Cardiac fibroblast (primary cell): ENCODE measurements around the gene DRD1.

ENCODE experiments used
- DNase-seq, 2 donors: peaks; one replicate each; pipeline versions ENCODE4 v3.0.0 to v3.0.0-alpha.2; 2010; ENCODE audit warnings: low read depth in 2 of 2
- H3K4me3 ChIP-seq, 2 donors: replicated peaks in 1 of 2; 1 replicate in 1 of 2; 2 replicates in 1 of 2; pipeline ENCODE4 v1.5.1; 2011; ENCODE audit warnings: low read depth in 2 of 2, low read length in 2 of 2, mild to moderate bottlenecking in 2 of 2, moderate library complexity in 1 of 2
- CTCF ChIP-seq: IDR thresholded peaks from one replicate; pipeline ENCODE4 v1.5.1; 2011; ENCODE audit warnings: low read depth, mild to moderate bottlenecking, low read length, inconsistent platforms

Gene DRD1

DNA sequence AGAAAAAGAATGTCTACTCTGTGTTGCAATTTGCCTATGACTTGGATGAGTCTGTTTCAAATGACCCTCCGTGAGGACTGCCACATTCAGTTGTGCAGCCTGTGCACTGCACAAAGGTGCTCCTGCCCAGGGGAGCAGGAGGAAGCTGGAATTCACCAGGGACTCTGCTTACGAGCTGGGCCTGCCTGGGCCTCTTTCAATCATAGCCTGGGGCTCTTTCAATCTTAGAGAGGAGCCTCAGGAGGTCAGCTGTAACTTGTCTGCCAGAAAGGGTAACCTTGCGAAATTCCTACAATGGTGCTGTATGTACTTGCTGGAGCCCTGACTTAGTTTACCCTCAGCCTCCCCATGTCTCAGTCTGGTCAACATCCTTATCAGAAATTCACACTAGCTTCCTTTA, 25.9 kb upstream of the DRD1 start:
- H3K4me3 ChIP-seq, result no peak overlapping the region
- no peak for TF ChIP-seq CTCF
- DNase-seq, result no peak

DNA sequence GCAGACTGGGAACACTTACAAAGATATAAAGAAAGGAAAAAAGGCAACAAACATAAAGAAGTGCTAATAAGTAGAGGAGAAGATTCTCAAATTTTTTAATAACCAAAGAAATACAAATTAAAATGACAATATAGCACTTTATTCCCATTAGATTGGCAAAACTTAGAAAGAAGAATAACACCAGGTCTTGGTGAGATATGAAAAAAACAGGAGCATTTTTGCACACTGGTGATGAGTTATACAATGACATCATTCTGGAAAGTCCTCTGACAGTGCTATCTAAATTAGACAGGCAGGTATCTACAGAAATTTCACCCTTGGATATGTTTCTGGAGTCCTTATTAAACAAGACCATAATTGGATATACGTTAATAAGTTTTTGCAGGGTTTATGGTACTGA, 24.9 kb upstream of the DRD1 start:
- no peak for TF ChIP-seq CTCF
- no peak overlapping the region for H3K4me3 ChIP-seq
- no peak for DNase-seq

- no peak for DNase-seq
- H3K4me3 ChIP-seq, result no peak overlapping the region
- TF ChIP-seq CTCF, result no peak
Measured at GRCh38 chr5:175467983-175468690, 24.2 kb upstream of the DRD1 start.

DNA sequence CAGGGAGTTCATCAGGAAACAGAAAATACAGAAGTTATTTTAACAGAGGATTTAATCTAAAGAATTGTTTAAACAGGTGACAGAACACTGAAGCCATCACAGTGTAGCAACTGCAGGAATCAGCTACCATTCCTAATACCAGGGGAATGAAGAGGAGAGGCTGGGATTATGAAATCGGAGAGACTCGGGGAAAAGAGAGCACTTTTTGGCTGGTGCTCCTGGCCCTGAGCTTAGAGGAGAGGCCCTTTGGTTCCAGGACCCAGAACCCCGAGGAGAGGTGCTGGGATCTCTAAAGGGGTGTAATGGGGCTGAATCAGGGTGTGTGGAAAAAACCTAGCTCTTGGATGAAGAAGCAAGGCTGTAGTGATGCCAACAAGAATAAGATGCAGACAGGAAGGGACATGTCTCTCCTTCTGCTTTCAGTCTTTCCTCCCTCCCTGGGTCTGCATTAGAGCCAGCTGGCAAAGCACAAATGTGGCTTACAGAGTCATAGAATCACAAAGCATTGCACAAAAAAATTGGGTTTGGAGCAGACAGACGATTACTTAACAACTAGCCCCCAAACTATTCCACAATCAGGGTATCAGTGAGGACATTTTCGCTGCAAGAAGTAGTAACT, 22.8 kb upstream of the DRD1 start:
- TF ChIP-seq CTCF, result no peak
- DNase-seq, result peak; percentile 10 to 47
- H3K4me3 ChIP-seq, result no peak overlapping the region

GRCh38 chr5:175465282-175465681, 21.3 kb upstream of the DRD1 start:
- no peak overlapping the region for H3K4me3 ChIP-seq
- TF ChIP-seq CTCF, result no peak
- DNase-seq, result no peak

GRCh38 chr5:175464942-175465233, 20.9 kb upstream of the DRD1 start:
- no peak for DNase-seq
- no peak overlapping the region for H3K4me3 ChIP-seq
- no peak for TF ChIP-seq CTCF
